HepG2 (cell line): Measurements from ENCODE around the gene SLC23A2. TPM values are rescaled to one million over a fixed set of nuclear protein-coding genes. Genes with fewer than 3 reads are reported as not detected.

Experiments
- CBX2 ChIP-seq, 2 experiments: fragments of 200-600 bp in 1 of 2; sonication (generic); formaldehyde crosslinking in 1 of 2; IDR thresholded peaks; 2 replicates each; pipeline versions ENCODE4 v1.7.0 to v1.8.1; 2018 to 2022; ENCODE audit warnings: low read depth in 2 of 2, low read length in 1 of 2, mild to moderate bottlenecking in 1 of 2, missing genetic modification reagents in 1 of 2
- CHD2 ChIP-seq: IDR thresholded peaks from 2 replicates; pipeline ENCODE4 v1.6.1; 2011; ENCODE audit warnings: low read depth, low read length, improper control_type of control experiment
- DPF2 ChIP-seq: sonication (generic); formaldehyde crosslinking; IDR thresholded peaks from 2 replicates; pipeline ENCODE4 v1.4.0; 2020; ENCODE audit warnings: mild to moderate bottlenecking, low read depth, missing genetic modification reagents, borderline replicate concordance
- FOXJ3 ChIP-seq: sonication (generic); formaldehyde crosslinking; IDR thresholded peaks from 2 replicates; pipeline ENCODE4 v1.4.0; 2020; ENCODE audit warnings: missing genetic modification reagents, mild to moderate bottlenecking, borderline replicate concordance
- HOXA7 ChIP-seq: sonication (generic); formaldehyde crosslinking; IDR thresholded peaks from 2 replicates; pipeline ENCODE4 v1.8.1; 2022; ENCODE audit warnings: mild to moderate bottlenecking, missing genetic modification reagents, moderate library complexity
- SNAI1 ChIP-seq: sonication (generic); formaldehyde crosslinking; IDR thresholded peaks from 2 replicates; pipeline ENCODE4 v1.5.0; 2020; ENCODE audit warnings: mild to moderate bottlenecking, missing genetic modification reagents, borderline replicate concordance
- TEAD3 ChIP-seq: optimal IDR thresholded peaks from 2 replicates; pipeline ENCODE3; 2016; ENCODE audit warnings: borderline replicate concordance
- THAP11 ChIP-seq: IDR thresholded peaks from 2 replicates; pipeline ENCODE4 v1.6.1; 2016; ENCODE audit warnings: missing biosample characterization, missing genetic modification reagents
- ZFP37 ChIP-seq: sonication (generic); formaldehyde crosslinking; IDR thresholded peaks from 2 replicates; pipeline ENCODE4 v1.4.0; 2020; ENCODE audit warnings: missing genetic modification reagents, borderline replicate concordance
- ZNF33B ChIP-seq: sonication (generic); formaldehyde crosslinking; IDR thresholded peaks from 2 replicates; pipeline ENCODE4 v1.5.1; 2020; ENCODE audit warnings: mild to moderate bottlenecking, missing genetic modification reagents
- ZNF432 ChIP-seq: sonication (generic); formaldehyde crosslinking; IDR thresholded peaks from 2 replicates; pipeline ENCODE4 v1.5.0; 2020; ENCODE audit warnings: missing genetic modification reagents, mild to moderate bottlenecking, borderline replicate concordance
- ZNF558 ChIP-seq: sonication (generic); formaldehyde crosslinking; IDR thresholded peaks from 2 replicates; pipeline ENCODE4 v1.9.0; 2022; ENCODE audit warnings: mild to moderate bottlenecking, missing genetic modification reagents, borderline replicate concordance
- ZNF572 ChIP-seq: sonication (generic); formaldehyde crosslinking; IDR thresholded peaks from 2 replicates; pipeline ENCODE4 v1.5.1; 2020; ENCODE audit warnings: mild to moderate bottlenecking, missing genetic modification reagents
- ZNF672 ChIP-seq: sonication (generic); formaldehyde crosslinking; IDR thresholded peaks from 2 replicates; pipeline ENCODE4 v1.8.1; 2022; ENCODE audit warnings: missing genetic modification reagents
- ZNF746 ChIP-seq: sonication (generic); formaldehyde crosslinking; IDR thresholded peaks from 2 replicates; pipeline ENCODE4 v1.8.0; 2022; ENCODE audit warnings: mild to moderate bottlenecking, missing genetic modification reagents
- polyA plus RNA-seq, 8 experiments: library from polyadenylated mRNA; depleted of rRNA in 3 of 8; stranded (reverse) in 7 of 8; unstranded in 1 of 8; fragments of >200 nt; fragmentation: Illumina TruSeq in 4 of 8; extraction: Trizol in 4 of 8; gene quantifications; 2 replicates each; pipeline versions ENCODE4 v1.2.1 to v1.2.3, GENCODE V29; 2011 to 2016; ENCODE audit warnings: low read depth in 4 of 8, missing spikeins in 1 of 8, mixed read lengths in 1 of 8; ENCODE audit not compliant: insufficient read depth in 1 of 8
- total RNA-seq, 5 experiments: library from RNA; depleted of rRNA; stranded (reverse); fragments of >200 nt; fragmentation: Illumina TruSeq; extraction: Trizol; gene quantifications; 2 replicates each; pipeline ENCODE4 v1.2.3, GENCODE V29; 2016; ENCODE audit warnings: low read depth in 1 of 5
- TF ChIP-seq, protein P1 (sequence below): sonication (generic); formaldehyde crosslinking; IDR thresholded peaks from 2 replicates; pipeline ENCODE4 v1.4.0; 2020; ENCODE audit warnings: missing genetic modification reagents
- TF ChIP-seq, protein P2 (sequence below): sonication (generic); formaldehyde crosslinking; IDR thresholded peaks from 2 replicates; pipeline ENCODE4 v1.4.0; 2020; ENCODE audit warnings: missing genetic modification reagents
- TF ChIP-seq, protein P3 (sequence below): sonication (generic); formaldehyde crosslinking; IDR thresholded peaks from 2 replicates; pipeline ENCODE4 v1.5.0; 2020; ENCODE audit warnings: mild to moderate bottlenecking, missing genetic modification reagents
- TF ChIP-seq, protein P4 (sequence below): sonication (generic); formaldehyde crosslinking; IDR thresholded peaks from 2 replicates; pipeline ENCODE4 v1.8.1; 2023; ENCODE audit warnings: mild to moderate bottlenecking, missing genetic modification reagents, borderline replicate concordance
- TF ChIP-seq, protein P5 (sequence below): IDR thresholded peaks from 2 replicates; pipeline ENCODE4 v1.6.1; 2016; ENCODE audit warnings: control low read depth
- TF ChIP-seq, protein P6 (sequence below): sonication (generic); formaldehyde crosslinking; IDR thresholded peaks from 2 replicates; pipeline ENCODE4 v1.8.0; 2022; ENCODE audit warnings: missing genetic modification reagents, mild to moderate bottlenecking, borderline replicate concordance
- TF ChIP-seq, protein P7 (sequence below): sonication (generic); formaldehyde crosslinking; IDR thresholded peaks from 2 replicates; pipeline ENCODE4 v1.4.0; 2020; ENCODE audit warnings: mild to moderate bottlenecking, missing genetic modification reagents

SLC23A2 gene
- total and polyA plus RNA-seq, 2 of the 13 experiments (the other 11 are each of a cell fraction or from before 2014, with no cell fraction given) = 42.2 to 51.2 TPM

DNA sequence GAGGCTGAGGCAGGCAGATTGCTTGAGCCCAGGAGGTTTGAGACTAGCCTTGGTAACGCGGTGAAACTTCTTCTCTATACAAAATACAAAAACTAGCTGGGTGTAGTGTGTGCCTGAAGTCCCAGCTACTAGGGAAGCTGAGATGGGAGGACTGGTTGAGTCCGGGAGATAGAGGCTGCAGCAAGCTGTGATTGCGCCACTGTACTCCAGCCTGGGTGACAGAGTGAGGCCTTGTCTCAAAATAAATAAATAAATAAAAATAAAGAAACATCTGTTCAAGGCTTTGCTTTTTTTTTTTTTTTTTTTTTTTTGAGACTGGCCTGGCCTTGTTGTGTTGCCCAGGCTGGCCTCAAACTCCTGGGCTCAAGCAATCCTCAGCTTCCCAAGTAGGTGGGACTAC, 23.7 kb upstream of the SLC23A2 start (continued):
- no peak for TF ChIP-seq ZNF558 (CRISPR knock-in tag)
- no peak for TF ChIP-seq THAP11
- TF ChIP-seq, protein P1, sequence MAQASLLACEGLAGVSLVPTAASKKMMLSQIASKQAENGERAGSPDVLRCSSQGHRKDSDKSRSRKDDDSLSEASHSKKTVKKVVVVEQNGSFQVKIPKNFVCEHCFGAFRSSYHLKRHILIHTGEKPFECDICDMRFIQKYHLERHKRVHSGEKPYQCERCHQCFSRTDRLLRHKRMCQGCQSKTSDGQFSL (CRISPR knock-in tag) = no peak
- no peak for TF ChIP-seq ZNF746 (CRISPR knock-in tag)
- TF ChIP-seq, protein P2, sequence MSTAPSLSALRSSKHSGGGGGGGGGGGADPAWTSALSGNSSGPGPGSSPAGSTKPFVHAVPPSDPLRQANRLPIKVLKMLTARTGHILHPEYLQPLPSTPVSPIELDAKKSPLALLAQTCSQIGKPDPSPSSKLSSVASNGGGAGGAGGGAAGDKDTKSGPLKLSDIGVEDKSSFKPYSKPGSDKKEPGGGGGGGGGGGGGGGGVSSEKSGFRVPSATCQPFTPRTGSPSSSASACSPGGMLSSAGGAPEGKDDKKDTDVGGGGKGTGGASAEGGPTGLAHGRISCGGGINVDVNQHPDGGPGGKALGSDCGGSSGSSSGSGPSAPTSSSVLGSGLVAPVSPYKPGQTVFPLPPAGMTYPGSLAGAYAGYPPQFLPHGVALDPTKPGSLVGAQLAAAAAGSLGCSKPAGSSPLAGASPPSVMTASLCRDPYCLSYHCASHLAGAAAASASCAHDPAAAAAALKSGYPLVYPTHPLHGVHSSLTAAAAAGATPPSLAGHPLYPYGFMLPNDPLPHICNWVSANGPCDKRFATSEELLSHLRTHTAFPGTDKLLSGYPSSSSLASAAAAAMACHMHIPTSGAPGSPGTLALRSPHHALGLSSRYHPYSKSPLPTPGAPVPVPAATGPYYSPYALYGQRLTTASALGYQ (CRISPR knock-in tag) = no peak
- TF ChIP-seq, protein P3, sequence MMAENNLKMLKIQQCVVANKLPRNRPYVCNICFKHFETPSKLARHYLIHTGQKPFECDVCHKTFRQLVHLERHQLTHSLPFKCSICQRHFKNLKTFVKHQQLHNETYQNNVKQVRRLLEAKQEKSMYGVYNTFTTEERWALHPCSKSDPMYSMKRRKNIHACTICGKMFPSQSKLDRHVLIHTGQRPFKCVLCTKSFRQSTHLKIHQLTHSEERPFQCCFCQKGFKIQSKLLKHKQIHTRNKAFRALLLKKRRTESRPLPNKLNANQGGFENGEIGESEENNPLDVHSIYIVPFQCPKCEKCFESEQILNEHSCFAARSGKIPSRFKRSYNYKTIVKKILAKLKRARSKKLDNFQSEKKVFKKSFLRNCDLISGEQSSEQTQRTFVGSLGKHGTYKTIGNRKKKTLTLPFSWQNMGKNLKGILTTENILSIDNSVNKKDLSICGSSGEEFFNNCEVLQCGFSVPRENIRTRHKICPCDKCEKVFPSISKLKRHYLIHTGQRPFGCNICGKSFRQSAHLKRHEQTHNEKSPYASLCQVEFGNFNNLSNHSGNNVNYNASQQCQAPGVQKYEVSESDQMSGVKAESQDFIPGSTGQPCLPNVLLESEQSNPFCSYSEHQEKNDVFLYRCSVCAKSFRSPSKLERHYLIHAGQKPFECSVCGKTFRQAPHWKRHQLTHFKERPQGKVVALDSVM (CRISPR knock-in tag) = peak; percentile 93
- TF ChIP-seq TEAD3 (CRISPR knock-in tag) = peak; percentile 42
- no peak for TF ChIP-seq ZFP37 (CRISPR knock-in tag)
- TF ChIP-seq HOXA7 = no peak
- TF ChIP-seq CHD2 = no peak
- TF ChIP-seq, protein P4, sequence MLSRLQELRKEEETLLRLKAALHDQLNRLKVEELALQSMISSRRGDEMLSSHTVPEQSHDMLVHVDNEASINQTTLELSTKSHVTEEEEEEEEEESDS = no peak
- no peak for TF ChIP-seq ZNF572 (CRISPR knock-in tag)
- no peak for TF ChIP-seq ZNF33B (CRISPR knock-in tag)
- no peak for TF ChIP-seq ZNF672 (CRISPR knock-in tag)
- TF ChIP-seq, protein P5, sequence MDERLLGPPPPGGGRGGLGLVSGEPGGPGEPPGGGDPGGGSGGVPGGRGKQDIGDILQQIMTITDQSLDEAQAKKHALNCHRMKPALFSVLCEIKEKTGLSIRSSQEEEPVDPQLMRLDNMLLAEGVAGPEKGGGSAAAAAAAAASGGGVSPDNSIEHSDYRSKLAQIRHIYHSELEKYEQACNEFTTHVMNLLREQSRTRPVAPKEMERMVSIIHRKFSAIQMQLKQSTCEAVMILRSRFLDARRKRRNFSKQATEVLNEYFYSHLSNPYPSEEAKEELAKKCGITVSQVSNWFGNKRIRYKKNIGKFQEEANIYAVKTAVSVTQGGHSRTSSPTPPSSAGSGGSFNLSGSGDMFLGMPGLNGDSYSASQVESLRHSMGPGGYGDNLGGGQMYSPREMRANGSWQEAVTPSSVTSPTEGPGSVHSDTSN = no peak
- TF ChIP-seq, protein P6, sequence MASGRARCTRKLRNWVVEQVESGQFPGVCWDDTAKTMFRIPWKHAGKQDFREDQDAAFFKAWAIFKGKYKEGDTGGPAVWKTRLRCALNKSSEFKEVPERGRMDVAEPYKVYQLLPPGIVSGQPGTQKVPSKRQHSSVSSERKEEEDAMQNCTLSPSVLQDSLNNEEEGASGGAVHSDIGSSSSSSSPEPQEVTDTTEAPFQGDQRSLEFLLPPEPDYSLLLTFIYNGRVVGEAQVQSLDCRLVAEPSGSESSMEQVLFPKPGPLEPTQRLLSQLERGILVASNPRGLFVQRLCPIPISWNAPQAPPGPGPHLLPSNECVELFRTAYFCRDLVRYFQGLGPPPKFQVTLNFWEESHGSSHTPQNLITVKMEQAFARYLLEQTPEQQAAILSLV (CRISPR knock-in tag) = no peak
- TF ChIP-seq, protein P7, sequence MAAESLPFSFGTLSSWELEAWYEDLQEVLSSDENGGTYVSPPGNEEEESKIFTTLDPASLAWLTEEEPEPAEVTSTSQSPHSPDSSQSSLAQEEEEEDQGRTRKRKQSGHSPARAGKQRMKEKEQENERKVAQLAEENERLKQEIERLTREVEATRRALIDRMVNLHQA (CRISPR knock-in tag) = no peak
- TF ChIP-seq SNAI1 (CRISPR knock-in tag) = no peak
- TF ChIP-seq FOXJ3 (CRISPR knock-in tag) = no peak
- no peak for TF ChIP-seq DPF2 (CRISPR knock-in tag)
- TF ChIP-seq CBX2 (IDR thresholded peaks at IDR 0.05; ENCODE audit: low read depth, low read length) = no peak
- TF ChIP-seq CBX2 (CRISPR knock-in tag; IDR thresholded peaks at IDR 0.05; ENCODE audit: low read depth) = no peak
- TF ChIP-seq ZNF432 (CRISPR knock-in tag) = no peak
